ENCODE data around the gene SEC61G.

Gene SEC61G

DNA sequence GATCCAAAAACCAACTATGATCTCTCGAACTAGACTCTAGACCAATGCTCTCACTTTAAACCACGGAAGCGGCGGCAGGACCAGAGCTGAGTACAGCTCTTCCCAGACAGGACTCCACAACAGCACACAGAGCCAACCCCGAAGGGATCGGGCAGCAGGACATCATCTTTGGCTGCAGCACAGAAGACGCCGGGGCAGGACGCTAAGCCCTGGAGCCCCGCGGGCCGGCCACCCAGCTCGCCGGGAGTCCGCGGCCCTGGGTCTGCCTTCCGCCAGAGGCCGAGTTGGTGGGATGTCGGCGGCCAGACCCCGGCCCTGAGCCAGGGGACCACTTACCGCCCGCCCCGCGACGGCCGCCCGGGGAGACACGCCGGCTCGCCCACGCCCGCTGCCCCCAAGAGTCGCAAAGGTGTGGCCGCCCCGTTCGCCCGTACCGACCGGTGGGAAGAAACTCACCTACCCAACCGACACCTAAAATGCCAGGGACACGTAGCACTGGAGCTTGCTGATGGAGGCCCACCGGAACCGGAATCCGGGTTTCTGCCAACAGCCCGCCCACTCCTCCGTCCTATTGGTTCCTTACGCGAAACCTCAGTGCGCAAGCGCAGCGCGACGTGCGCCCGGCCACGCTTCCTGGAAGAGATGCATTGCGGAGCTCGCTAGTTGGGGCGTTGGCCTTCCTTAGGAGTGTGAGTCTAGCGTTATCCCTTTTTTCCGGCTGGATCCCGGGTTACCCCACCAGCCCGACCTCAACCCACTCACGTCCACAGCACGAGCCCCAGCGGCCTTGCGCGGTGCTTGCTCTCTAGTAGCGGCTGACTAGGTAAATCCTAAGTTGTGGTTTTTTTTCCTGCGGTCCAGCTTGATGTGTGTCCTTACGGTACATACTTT, at the start of gene SEC61G:
SEC61G (minus strand) TSS at position 510 of the 891 bp plus-strand sequence. CDS start 1,623 bp downstream, outside the sequence.
- Histone ChIP-seq H3K9me3 (ENCODE audit: control insufficient read depth, low read length) (no peaks in the 10 kb centered on the region), H3K4me2 (ENCODE audit: low read length) (peak within 1 kb of the TSS; percentile 85), H3K4me1 (peaks cover 7% of the 10 kb centered on the region), H3K36me3 (ENCODE audit: control insufficient read depth, insufficient read depth, low read length) (no peaks in the 10 kb centered on the region), H3K27ac (peak within 1 kb of the TSS; percentile 75), H2AFZ (peak within 1 kb of the TSS; percentile 86), H3K9ac (peak within 1 kb of the TSS; percentile 81), H3K27me3 (ENCODE audit: control insufficient read depth, insufficient read depth, low read length) (no peaks in the 10 kb centered on the region), H3K79me2 (peaks cover 26% of the 10 kb centered on the region), H3K4me3 (ENCODE audit: low read depth, low read length) (peak within 1 kb of the TSS; percentile 81)
- TF ChIP-seq, protein P1, sequence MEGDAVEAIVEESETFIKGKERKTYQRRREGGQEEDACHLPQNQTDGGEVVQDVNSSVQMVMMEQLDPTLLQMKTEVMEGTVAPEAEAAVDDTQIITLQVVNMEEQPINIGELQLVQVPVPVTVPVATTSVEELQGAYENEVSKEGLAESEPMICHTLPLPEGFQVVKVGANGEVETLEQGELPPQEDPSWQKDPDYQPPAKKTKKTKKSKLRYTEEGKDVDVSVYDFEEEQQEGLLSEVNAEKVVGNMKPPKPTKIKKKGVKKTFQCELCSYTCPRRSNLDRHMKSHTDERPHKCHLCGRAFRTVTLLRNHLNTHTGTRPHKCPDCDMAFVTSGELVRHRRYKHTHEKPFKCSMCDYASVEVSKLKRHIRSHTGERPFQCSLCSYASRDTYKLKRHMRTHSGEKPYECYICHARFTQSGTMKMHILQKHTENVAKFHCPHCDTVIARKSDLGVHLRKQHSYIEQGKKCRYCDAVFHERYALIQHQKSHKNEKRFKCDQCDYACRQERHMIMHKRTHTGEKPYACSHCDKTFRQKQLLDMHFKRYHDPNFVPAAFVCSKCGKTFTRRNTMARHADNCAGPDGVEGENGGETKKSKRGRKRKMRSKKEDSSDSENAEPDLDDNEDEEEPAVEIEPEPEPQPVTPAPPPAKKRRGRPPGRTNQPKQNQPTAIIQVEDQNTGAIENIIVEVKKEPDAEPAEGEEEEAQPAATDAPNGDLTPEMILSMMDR (IDR thresholded peaks at IDR 0.05) = no peak

DNA sequence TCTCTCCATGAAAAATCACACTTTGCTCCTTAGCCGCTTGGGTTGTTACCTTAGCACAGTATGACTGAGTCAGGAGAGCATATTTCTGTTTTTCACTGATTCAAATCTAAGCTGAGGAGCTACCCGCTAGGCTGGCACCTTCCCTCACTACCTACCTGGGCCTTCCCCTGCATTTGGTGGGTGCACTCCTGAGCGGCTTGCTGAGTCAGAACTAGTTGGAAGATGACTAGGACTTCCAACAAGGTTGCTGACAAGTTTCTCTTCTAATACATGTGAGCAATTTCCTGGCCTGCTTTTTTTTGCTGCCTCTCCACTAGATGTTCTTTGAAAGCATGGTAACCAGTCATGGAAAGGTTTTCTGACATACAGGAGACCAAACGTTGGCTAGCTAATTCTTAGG, 43.8 kb upstream of the SEC61G start:
- Histone ChIP-seq H3K9ac (no peak overlapping the region), H3K27ac (no peak overlapping the region), H3K4me1 (no peaks in the 10 kb centered on the region), H3K4me2 (ENCODE audit: low read length) (no peak overlapping the region), H2AFZ (no peak overlapping the region), H3K4me3 (ENCODE audit: low read depth, low read length) (no peak overlapping the region), H3K36me3 (ENCODE audit: control insufficient read depth, insufficient read depth, low read length) (no peaks in the 10 kb centered on the region), H3K9me3 (ENCODE audit: control insufficient read depth, low read length) (no peaks in the 10 kb centered on the region), H3K79me2 (no peaks in the 10 kb centered on the region), H3K27me3 (ENCODE audit: control insufficient read depth, insufficient read depth, low read length) (peaks cover 4% of the 10 kb centered on the region)
- TF ChIP-seq, protein P1 (IDR thresholded peaks at IDR 0.05) = no peak

DNA sequence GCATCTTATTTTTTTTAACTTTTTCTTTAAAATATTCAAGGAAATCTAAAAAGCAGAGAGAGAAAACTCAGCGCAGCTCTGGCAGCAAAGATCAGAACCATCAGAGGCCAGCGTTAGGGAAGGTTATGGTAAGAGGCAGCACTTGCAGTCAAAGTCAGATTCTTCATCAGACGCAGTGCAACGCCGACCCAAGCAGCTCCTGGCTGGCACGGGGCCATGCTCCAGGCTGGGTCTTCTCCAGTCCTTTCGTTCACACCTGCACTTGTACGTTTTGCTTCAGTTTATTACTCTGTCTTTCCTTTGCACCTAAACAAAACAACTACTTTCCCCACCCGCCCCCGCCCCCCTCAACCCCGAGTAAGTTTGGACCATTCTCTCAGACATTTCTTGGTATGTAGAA, 43.1 kb upstream of the SEC61G start:
- peaks cover 4% of the 10 kb centered on the region for H3K27me3 ChIP-seq (ENCODE audit: control insufficient read depth, insufficient read depth, low read length)
- H3K36me3 ChIP-seq (ENCODE audit: control insufficient read depth, insufficient read depth, low read length) = no peaks in the 10 kb centered on the region
- no peak overlapping the region for H3K9ac ChIP-seq
- no peaks in the 10 kb centered on the region for H3K9me3 ChIP-seq (ENCODE audit: control insufficient read depth, low read length)
- no peak overlapping the region for H2AFZ ChIP-seq
- H3K4me1 ChIP-seq = no peaks in the 10 kb centered on the region
- H3K27ac ChIP-seq = no peak overlapping the region
- TF ChIP-seq, protein P1 (IDR thresholded peaks at IDR 0.05) = no peak
- no peaks in the 10 kb centered on the region for H3K79me2 ChIP-seq
- H3K4me3 ChIP-seq (ENCODE audit: low read depth, low read length) = no peak overlapping the region
- H3K4me2 ChIP-seq (ENCODE audit: low read length) = no peak overlapping the region

DNA sequence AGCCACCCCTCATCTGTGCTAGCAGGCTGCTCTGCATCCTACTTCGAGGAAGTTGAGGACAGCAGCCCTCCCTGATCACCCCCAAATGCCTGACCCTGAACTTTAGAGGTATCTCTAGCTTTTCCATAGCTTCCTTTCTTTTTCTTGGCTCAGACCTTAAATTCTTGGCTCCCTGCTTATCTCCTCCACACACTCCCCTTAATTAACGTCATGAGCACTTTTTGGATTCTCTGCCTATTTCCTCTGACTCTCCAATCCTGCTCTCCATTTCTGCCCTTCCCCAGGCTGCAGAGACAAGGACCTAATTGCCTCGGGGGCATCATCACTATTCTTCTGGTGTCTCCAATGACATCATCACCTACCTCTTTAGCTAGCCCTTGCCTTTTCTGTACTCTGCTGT, 40.8 kb upstream of the SEC61G start:
- H3K79me2 ChIP-seq = no peaks in the 10 kb centered on the region

More for the DNA sequence above, 40.8 kb upstream of the SEC61G start:
- peaks cover 4% of the 10 kb centered on the region for H3K27me3 ChIP-seq (ENCODE audit: control insufficient read depth, insufficient read depth, low read length)
- no peak overlapping the region for H2AFZ ChIP-seq
- H3K4me1 ChIP-seq = no peaks in the 10 kb centered on the region
- H3K27ac ChIP-seq = no peak overlapping the region
- no peak overlapping the region for H3K4me3 ChIP-seq (ENCODE audit: low read depth, low read length)
- TF ChIP-seq, protein P1 (IDR thresholded peaks at IDR 0.05) = no peak
- no peak overlapping the region for H3K4me2 ChIP-seq (ENCODE audit: low read length)
- H3K9me3 ChIP-seq (ENCODE audit: control insufficient read depth, low read length) = no peaks in the 10 kb centered on the region
- H3K36me3 ChIP-seq (ENCODE audit: control insufficient read depth, insufficient read depth, low read length) = no peaks in the 10 kb centered on the region
- no peak overlapping the region for H3K9ac ChIP-seq
